SHP77 treated with DMSO at 0.1 percent for 48 hours (cell line): ENCODE data around the gene MAP7D3.
"Not testable (repeated sequence)": the region's sequence is repeated elsewhere in the genome, so short reads cannot be mapped to it uniquely, and the experiment has no call there.

Experiments
- DNase-seq: peaks from one replicate; lab custom pipeline; 2025; lab: John Stamatoyannopoulos, UW

Gene MAP7D3

GRCh38 chrX:136182414-136182813, 68.8 kb downstream of the MAP7D3 start:
- no peak for DNase-seq

GRCh38 chrX:136179133-136179532, 72.1 kb downstream of the MAP7D3 start:
- no peak for DNase-seq

- no peak for DNase-seq
Measured at GRCh38 chrX:136176399-136176825, 74.8 kb downstream of the MAP7D3 start.

GRCh38 chrX:136171420-136171819, 79.8 kb downstream of the MAP7D3 start:
- no peak for DNase-seq

GRCh38 chrX:136170139-136170800, 80.9 kb downstream of the MAP7D3 start:
- no peak for DNase-seq

GRCh38 chrX:136168929-136169735, 82.1 kb downstream of the MAP7D3 start:
- DNase-seq: no peak

- not testable (repeated sequence) for DNase-seq
Measured at GRCh38 chrX:136167989-136168388, 83.2 kb downstream of the MAP7D3 start.

- DNase-seq: no peak
Measured at GRCh38 chrX:136166221-136166855, 84.9 kb downstream of the MAP7D3 start.

- DNase-seq: no peak
Measured at GRCh38 chrX:136165406-136165805, 85.8 kb downstream of the MAP7D3 start.

- DNase-seq: no peak
Measured at GRCh38 chrX:136163689-136164088, 87.5 kb downstream of the MAP7D3 start.
